SU-DHL-6 (cell line): Measurements from ENCODE around the gene TSSC4.

Experiments
- H2AFZ ChIP-seq: fragments of 200-600 bp; sonication (generic); 2 replicates; pipeline ENCODE4 v1.6.1; 2014; ENCODE audit warnings: low read depth, mild to moderate bottlenecking, moderate library complexity, mixed read lengths, antibody characterized with exemption, low read length; ENCODE audit not compliant: severe bottlenecking
- H3F3A ChIP-seq: fragments of 200-600 bp; shearing (Covaris generic); 2 replicates; pipeline ENCODE4 v1.6.0; 2016; ENCODE audit warnings: antibody characterized with exemption, mild to moderate bottlenecking; ENCODE audit not compliant: insufficient read depth
- H3K27ac ChIP-seq: fragments of 200-600 bp; sonication (generic); 2 replicates; pipeline ENCODE4 v1.5.1; 2016; ENCODE audit warnings: low read depth, mild to moderate bottlenecking, low read length, moderate library complexity, mixed read lengths
- H3K27me3 ChIP-seq: fragments of 200-600 bp; sonication (generic), shearing (Covaris generic); 2 replicates; pipeline ENCODE4 v1.6.0; 2014; ENCODE audit warnings: mild to moderate bottlenecking, low read length
- H3K36me3 ChIP-seq: fragments of 200-600 bp; sonication (generic); 2 replicates; pipeline ENCODE4 v1.6.1; 2014; ENCODE audit warnings: mild to moderate bottlenecking, low read length, mixed read lengths
- H3K4me2 ChIP-seq: fragments of 300-600, 200-600 bp; shearing (Covaris generic), sonication (generic); 2 replicates; pipeline ENCODE4 v1.6.0; 2014; ENCODE audit warnings: low read length, low read depth, mild to moderate bottlenecking; ENCODE audit not compliant: poor library complexity, severe bottlenecking
- H3K4me3 ChIP-seq: fragments of 200-600 bp; sonication (generic); 2 replicates; pipeline ENCODE4 v1.5.1; 2014; ENCODE audit warnings: antibody characterized with exemption, low read length, mild to moderate bottlenecking, mixed read lengths; ENCODE audit not compliant: insufficient read depth, poor library complexity, severe bottlenecking
- H3K79me2 ChIP-seq: fragments of 200-600 bp; sonication (generic); 2 replicates; pipeline ENCODE4 v1.6.1; 2014; ENCODE audit warnings: mild to moderate bottlenecking, low read length, moderate library complexity; ENCODE audit not compliant: insufficient read depth
- H3K9ac ChIP-seq: fragments of 200-600 bp; sonication (generic); 2 replicates; pipeline ENCODE4 v1.7.0; 2014; ENCODE audit warnings: mild to moderate bottlenecking, low read length
- H3K9me2 ChIP-seq: fragments of 200-600 bp; sonication (generic); replicated peaks from 2 replicates; pipeline ENCODE4 v1.6.1; 2014; ENCODE audit warnings: low read length; ENCODE audit not compliant: insufficient read depth
- H3K9me3 ChIP-seq: fragments of 200-600 bp; sonication (generic); 2 replicates; pipeline ENCODE4 v1.6.1; 2014; ENCODE audit warnings: low read length, mixed read lengths; ENCODE audit not compliant: insufficient read depth
- H4K20me1 ChIP-seq: fragments of 200-600 bp; sonication (generic); 2 replicates; pipeline ENCODE4 v1.6.1; 2014; ENCODE audit warnings: low read depth, mild to moderate bottlenecking, antibody characterized with exemption, low read length, moderate library complexity, mixed read lengths
- EZH2phosphoT487 ChIP-seq: fragments of 200-600 bp; sonication (generic), shearing (Covaris generic); conservative IDR thresholded peaks from 2 replicates; pipeline ENCODE4 v1.6.1; 2018; ENCODE audit warnings: mild to moderate bottlenecking, antibody characterized with exemption, low read length, moderate library complexity, mixed read lengths
- TF ChIP-seq, protein P1 (sequence below): fragments of 200-600 bp; sonication (generic); IDR thresholded peaks from one replicate; pipeline ENCODE4 v1.5.1; 2017; ENCODE audit warnings: antibody characterized with exemption, mild to moderate bottlenecking, low read length, moderate library complexity; ENCODE audit not compliant: insufficient read depth, poor library complexity, severe bottlenecking

The TSSC4 gene

DNA sequence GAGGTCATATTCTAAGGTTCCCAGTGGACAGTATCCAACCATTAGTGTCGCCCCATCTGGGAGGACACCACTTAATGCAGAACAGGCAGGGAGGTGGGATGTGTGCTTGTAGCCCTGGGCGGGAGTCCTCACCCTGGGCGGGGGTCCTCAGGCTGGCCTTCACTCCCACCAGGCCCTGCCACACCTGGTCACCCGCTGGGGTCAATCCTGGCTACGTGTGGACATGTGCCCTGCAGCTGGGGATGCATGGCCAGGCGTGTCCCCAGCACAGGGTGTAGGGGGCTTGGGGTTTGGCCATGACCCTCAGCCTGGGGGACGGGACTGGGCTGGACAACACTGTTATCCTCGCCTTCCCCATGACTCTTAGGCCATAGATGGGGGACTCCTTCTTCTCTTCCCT lies 25.0 kb downstream of the TSSC4 start:
- Histone ChIP-seq H3K36me3 (no peaks in the 10 kb centered on the region), H2AFZ (no peak overlapping the region), H3K79me2 (no peaks in the 10 kb centered on the region), H3K9ac (no peak overlapping the region), H3K9me3 (no peaks in the 10 kb centered on the region), H3K4me3 (no peak overlapping the region), H3K27me3 (no peaks in the 10 kb centered on the region), H3K27ac (no peak overlapping the region), H3F3A (no peaks in the 10 kb centered on the region), H4K20me1 (no peaks in the 10 kb centered on the region), H3K9me2 (no peaks in the 10 kb centered on the region), H3K4me2 (no peak overlapping the region)
- TF ChIP-seq, protein P1, sequence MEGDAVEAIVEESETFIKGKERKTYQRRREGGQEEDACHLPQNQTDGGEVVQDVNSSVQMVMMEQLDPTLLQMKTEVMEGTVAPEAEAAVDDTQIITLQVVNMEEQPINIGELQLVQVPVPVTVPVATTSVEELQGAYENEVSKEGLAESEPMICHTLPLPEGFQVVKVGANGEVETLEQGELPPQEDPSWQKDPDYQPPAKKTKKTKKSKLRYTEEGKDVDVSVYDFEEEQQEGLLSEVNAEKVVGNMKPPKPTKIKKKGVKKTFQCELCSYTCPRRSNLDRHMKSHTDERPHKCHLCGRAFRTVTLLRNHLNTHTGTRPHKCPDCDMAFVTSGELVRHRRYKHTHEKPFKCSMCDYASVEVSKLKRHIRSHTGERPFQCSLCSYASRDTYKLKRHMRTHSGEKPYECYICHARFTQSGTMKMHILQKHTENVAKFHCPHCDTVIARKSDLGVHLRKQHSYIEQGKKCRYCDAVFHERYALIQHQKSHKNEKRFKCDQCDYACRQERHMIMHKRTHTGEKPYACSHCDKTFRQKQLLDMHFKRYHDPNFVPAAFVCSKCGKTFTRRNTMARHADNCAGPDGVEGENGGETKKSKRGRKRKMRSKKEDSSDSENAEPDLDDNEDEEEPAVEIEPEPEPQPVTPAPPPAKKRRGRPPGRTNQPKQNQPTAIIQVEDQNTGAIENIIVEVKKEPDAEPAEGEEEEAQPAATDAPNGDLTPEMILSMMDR = no peak
- no peak for TF ChIP-seq EZH2phosphoT487

DNA sequence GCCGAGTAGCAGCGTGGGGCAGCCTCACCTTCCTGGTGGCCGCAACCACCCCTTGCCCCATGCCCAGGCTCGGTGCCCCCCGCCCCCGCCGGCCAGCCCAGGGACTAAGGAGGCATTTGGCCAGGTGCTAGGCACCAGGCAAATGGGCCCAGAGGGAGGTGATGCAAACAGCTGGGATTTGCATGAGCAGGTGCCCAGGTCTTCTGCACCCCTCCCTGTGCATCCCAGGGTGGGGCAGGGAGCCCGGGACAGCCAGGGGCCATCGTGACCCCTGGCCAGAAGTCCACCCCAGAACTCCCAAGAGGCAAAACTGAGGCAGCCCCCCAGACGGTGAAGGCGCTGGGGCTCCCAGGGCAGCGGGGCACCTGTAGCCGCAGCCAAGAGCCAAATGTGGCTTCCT lies 25.7 kb downstream of the TSSC4 start:
- TF ChIP-seq, protein P1 = no peak
- no peak overlapping the region for H2AFZ ChIP-seq
- no peak overlapping the region for H3K4me2 ChIP-seq
- no peak overlapping the region for H3K9ac ChIP-seq
- no peaks in the 10 kb centered on the region for H3K36me3 ChIP-seq
- H4K20me1 ChIP-seq = no peaks in the 10 kb centered on the region
- H3K9me2 ChIP-seq = no peaks in the 10 kb centered on the region
- H3F3A ChIP-seq = no peaks in the 10 kb centered on the region
- no peaks in the 10 kb centered on the region for H3K79me2 ChIP-seq
- H3K9me3 ChIP-seq = no peaks in the 10 kb centered on the region
- H3K4me3 ChIP-seq = no peak overlapping the region
- H3K27me3 ChIP-seq = no peaks in the 10 kb centered on the region
- H3K27ac ChIP-seq = no peak overlapping the region

DNA sequence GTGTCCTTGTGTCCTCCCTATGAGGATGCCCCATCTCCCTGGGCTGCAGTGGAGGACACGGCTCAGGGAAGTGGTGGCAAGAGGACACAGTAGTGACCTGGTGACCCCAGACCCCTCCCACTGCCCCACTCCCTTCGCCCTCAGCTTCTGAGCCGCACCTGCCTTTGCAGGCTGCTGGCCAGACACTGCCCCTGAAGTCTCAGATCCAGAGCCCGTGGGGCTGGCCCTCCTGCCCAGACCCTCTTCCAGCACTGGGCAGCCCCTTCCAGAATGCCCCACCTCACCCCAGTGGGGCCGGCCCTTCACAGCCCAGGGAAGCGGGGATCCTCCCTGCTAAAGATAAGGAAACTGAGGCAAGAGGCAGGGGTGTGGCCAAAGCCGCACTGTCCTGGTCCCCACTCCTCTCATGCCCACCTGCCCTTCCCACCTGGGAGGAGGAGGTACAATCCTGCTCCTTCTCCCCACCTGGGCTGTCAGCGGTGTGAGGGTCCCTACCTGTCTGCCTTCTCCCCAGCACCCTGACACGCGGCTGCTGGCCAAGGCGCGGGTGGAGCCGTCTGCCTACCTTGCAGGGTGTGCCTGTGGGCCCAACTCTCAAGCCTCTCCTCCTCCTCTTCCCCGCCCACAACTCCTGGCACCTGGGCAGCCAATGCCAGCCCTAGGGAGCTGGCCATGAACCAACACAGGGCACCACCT lies 26.4 kb downstream of the TSSC4 start:
- Histone ChIP-seq H4K20me1 (no peaks in the 10 kb centered on the region), H3K36me3 (no peaks in the 10 kb centered on the region), H3K9me3 (no peaks in the 10 kb centered on the region), H3K79me2 (no peaks in the 10 kb centered on the region), H3F3A (no peaks in the 10 kb centered on the region), H3K27ac (no peak overlapping the region), H3K9me2 (no peaks in the 10 kb centered on the region), H3K9ac (no peak overlapping the region), H3K4me3 (no peak overlapping the region), H3K4me2 (no peak overlapping the region), H3K27me3 (no peaks in the 10 kb centered on the region), H2AFZ (no peak overlapping the region)
- TF ChIP-seq, protein P1 = no peak
- TF ChIP-seq EZH2phosphoT487 = no peak
